SK-N-MC (cell line): ENCODE measurements around the gene RBBP8NL.

ENCODE experiments used
- EZH2 ChIP-seq: fragments of 200-600 bp; sonication (generic); IDR thresholded peaks from one replicate; pipeline ENCODE4 v1.6.1; 2017; ENCODE audit warnings: antibody characterized with exemption
- FOXP2 ChIP-seq: optimal IDR thresholded peaks from 2 replicates; pipeline ENCODE3; 2011; ENCODE audit warnings: mild to moderate bottlenecking, moderate library complexity; ENCODE audit not compliant: insufficient read depth; ENCODE audit errors: extremely low read length, control extremely low read depth
- POLR2AphosphoS5 ChIP-seq: IDR thresholded peaks from 2 replicates; pipeline ENCODE4 v1.6.1; 2012; ENCODE audit warnings: mild to moderate bottlenecking, low read depth, low read length, borderline replicate concordance

DNA sequence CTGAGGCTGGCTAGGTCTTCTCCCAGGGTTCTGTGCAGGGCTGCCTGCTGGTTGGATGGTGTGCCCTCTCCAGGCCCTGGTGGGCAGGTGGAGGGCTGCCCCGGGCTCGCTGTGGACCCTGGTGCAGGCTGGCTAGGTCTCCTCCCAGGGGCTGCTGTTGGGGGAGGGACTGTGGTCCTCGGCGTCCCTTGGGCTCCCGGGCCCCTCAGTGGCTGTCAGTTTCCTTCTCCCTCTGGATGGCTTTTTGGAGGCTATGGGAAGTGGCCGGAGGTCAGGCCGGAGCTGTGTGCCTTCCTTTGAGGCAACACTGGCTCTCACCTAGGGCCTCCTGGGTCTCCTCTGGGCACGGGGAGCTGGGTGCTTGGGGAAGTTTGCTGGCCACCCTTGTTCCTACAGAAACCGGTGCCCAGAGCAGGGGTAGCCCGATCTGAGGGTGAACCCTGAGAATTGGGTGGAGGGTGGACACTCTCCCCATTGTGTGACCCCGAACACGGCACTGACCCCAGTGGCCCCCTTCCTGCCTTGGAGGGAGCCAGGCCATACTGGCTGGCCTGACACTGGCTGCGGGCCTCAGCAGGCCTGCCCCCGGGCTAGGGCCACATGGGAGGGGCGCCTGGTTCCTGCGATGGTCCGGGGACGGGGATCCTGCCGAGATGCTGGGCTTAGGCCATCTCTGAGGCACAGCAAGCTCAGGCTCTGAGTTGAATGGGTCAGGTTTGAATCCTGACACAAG lies 16.4 kb downstream of the RBBP8NL start:
- TF ChIP-seq EZH2: no peak
- no peak for TF ChIP-seq POLR2AphosphoS5
- TF ChIP-seq FOXP2: no peak
